Nucleus accumbens (tissue), 56 donors: ENCODE data around the gene WT1.

Experiments
- DNase-seq, 56 donors: peaks; one replicate each; lab custom pipeline; 2025; lab: John Stamatoyannopoulos, UW

Gene WT1

GRCh38 chr11:32426192-32426591 lies 9.1 kb downstream of the WT1 start:
- no peak for DNase-seq

- DNase-seq, result no peak
Observed at GRCh38 chr11:32425761-32426160, 9.6 kb downstream of the WT1 start.

- DNase-seq, result no peak
Observed at GRCh38 chr11:32422545-32422944, 12.8 kb downstream of the WT1 start.

- DNase-seq, result no peak
Observed at GRCh38 chr11:32421992-32422391, 13.3 kb downstream of the WT1 start.

- no peak for DNase-seq
Observed at GRCh38 chr11:32420937-32421901, 14.1 kb downstream of the WT1 start.

DNA sequence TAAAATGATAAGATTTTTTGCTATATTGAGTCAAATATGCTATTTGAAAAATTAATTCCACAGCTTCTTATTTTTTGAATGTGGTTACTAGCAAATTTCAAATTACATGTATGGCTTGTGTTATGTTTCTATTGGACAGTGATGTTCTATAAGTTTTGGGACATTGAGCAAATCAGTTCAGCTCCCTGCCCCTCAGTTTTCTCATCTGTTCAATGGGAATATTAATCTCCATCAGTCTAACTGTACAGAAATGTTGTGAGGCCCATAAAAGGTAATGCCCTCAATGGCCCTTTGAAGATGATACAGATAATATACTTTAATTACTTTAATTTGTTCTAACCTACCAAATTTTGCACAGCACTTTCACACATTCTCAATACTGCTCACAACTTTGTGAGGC lies 15.2 kb downstream of the WT1 start:
- DNase-seq, result no peak

DNA sequence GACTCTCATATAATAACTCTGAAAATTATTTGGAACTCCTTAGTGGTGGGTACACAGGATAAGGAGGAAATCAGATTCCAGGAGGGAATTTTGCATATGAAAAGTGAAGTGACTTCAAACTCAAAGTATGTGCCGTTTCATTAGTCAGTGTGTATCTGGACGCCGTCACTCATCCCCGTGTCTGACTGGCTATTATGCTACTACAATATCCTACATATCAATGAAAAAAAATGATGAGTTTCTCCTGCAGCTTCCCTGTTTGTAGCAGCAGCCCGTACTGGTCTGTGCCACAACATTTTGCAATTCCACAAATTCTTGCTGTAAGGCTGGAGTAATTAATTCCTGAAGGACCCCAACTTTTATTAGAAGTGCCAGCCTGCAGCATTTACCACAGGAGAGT lies 16.5 kb downstream of the WT1 start:
- no peak for DNase-seq

DNA sequence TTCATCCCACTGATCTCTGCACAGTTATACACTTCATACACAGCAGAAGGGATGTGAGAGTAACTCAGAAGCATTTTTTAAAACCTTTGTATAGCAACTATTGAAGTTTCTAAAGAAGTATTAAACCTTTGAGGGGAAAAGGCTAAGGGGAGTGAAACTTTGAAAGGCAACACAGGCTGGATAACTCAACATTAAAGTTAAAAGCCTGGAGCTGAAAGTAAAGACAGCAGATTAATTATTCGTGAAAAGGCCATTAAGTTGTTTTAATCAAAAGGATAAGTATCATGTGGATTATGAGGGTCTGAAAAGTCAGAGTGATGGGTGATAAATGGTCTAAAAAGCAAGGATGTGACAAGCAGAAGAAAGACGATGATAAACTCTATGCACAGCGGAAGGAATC lies 17.5 kb downstream of the WT1 start:
- DNase-seq, result no peak

GRCh38 chr11:32416301-32416700 lies 19.0 kb downstream of the WT1 start:
- no peak for DNase-seq

GRCh38 chr11:32414925-32415324 lies 20.4 kb downstream of the WT1 start:
- DNase-seq, result no peak

DNA sequence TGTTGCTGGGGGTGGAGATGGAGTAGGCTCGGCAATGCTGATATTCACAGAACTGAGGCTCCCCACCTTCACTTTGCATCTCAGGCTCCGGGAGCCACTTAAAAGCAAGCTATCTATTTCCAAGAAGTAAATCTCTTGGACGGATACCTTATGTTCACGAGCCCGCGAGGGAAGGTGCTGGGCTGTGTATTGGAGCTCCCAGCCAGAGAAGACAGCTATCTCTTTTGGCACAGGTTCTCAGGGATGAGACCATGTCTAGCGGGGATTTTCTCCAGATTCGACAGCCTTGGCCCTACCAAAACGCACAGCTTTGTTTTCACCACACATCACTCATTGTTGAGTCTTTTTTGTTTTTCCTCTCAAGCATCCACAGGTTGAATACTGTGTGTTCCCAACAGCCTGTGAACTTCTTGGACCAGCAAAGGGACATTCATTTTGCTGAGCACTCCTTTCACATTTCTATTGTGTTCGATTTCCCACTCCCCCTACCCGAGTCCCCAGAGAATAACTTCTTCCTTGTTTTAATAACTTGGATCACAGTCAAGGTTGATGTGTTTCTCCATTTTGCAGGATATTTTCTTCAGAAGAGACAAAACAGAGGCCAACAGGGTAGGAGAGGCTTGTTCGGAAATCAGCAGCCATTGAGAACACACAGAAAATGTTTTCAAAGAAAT lies 23.3 kb downstream of the WT1 start:
- no peak for DNase-seq

- DNase-seq, result no peak
Observed at GRCh38 chr11:32405592-32405991, 29.7 kb downstream of the WT1 start.

DNA sequence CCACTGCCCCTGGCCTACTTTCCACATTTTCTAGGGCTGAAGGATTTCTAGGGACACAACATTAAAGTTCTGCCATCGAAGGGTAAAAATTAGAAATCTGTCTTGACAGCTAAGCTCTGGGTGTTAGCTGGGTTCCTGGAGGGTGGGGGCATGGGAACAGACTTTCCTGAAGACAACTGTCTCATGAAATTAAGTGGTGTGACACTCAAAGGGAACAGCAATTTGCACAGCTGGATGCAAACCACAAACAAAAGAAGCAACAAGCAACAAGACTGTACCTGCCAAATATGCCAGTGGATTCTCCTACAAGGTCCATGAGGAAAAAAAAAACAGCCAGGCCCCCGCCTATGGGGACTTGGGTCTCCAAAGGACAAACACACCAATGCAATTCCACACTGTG lies 32.5 kb downstream of the WT1 start:
- DNase-seq, result no peak

DNA sequence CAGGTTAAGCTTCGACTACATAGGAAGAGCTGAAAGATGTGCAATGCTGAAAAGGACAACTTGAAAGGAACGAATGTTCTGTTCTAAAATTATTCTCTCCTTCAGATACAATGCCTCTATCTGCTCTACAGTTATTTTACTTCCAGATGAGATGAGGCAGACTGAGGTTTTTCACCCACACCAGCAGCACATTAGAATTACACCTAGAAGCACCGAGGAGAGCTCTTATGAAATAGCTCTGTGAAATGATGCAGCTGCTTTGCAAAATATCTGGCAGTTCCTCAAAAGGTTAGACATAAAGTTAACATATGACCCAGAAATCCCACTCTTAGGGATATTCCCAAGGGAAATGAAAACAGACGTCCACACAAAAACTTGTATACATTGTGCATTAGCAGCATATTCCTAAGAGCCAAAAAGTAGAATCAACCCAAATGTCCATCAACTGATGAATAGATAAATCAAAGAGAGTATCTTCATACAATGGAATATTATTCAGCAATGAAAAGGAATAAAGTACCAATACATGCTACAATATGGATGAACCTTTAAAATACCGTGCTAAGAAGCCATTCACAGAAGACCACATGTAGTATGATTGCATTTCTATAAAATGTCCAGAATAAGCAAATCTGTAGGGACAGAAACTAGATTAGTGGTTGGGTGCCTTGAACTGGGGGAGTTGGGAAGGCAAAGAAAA lies 34.5 kb downstream of the WT1 start:
- DNase-seq, result peak in 9 of 56 donors; percentile 5 to 66 (median 21)

GRCh38 chr11:32400196-32400595 lies 35.1 kb downstream of the WT1 start:
- peak in 12 of 56 donors; percentile 2 to 70 (median 16) for DNase-seq

DNA sequence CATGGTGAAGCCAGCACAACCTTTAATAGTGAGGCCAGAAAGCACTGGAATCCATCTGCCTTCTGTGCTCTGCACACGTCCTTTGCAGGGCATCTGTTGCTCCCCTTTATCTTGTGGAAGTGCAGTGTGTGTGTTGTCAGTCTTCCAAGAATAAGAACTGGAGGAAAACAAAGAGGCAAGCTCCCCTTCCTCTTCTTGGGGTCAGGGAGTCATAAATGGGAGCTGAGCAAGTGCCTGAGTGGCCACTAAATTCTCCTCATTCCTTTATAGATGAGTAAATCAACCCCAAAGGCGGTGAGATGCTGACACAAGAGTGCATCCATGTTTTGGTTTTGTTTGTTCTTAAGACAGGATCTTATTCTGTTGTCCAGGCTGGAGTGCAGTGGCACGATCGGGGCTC lies 38.3 kb downstream of the WT1 start:
- DNase-seq, result no peak

DNA sequence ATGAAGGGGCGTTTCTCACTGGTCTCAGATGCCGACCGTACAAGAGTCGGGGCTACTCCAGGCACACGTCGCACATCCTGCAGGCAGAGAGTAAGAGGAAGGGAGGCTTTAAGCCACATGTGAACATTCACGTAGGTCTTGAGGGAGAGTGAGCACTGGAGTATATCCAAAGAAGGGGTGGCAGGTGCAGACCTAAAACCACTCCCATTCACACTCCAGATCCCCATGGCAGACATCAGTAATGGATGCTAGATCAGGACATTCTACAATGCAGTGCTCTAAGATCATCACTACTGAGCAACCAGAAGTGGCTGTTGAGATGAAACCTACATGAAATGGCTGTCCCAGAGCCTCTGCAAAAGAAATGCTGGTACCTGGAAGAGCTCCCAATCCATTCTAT lies 39.0 kb downstream of the WT1 start:
- no peak for DNase-seq

GRCh38 chr11:32395127-32395526 lies 40.2 kb downstream of the WT1 start:
- no peak for DNase-seq

DNA sequence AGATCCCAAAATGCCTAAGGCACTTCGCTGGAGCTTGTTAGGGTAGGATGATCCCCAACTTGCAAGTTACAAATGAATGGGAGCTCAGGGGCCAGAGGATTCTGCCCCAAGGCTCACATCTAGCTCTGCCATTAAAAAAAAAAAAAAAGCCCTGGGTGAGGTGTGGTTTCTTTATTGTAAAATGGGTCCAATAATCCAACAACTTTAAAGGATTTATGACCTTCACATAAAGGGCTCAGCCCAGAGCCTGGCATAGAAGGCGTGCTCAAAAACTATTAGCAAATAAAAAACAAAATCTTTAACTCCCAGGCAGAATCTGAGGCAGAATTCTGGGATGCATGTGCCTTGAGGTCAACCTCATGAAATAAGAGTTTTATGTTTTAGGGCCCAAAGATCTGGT lies 42.5 kb downstream of the WT1 start:
- no peak for DNase-seq

- no peak for DNase-seq
Observed at GRCh38 chr11:32391956-32392553, 43.3 kb downstream of the WT1 start.

DNA sequence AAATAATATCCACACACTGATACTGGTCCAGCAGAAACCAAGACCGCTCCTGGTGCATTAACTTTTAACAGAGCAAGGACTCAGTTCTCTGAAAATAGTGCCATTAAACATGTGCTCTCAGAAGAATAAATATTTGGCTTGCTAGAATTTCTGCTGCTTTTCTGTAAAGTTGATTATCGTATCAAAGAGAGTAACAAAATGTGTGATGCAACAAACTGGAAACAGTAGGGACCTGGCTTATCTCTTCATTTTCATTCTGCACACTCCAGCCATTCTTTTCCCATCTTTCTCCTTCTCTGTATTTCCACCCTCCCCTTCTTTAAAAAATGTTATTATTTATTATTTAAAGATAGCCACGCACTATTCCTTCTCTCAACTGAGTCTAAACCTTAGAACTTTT lies 43.9 kb downstream of the WT1 start:
- no peak for DNase-seq
